ENCODE results near the gene CEP63.
"Not testable (repeated sequence)": the region's sequence is repeated elsewhere in the genome, so short reads cannot be mapped to it uniquely, and the experiment has no call there.

Gene CEP63

GRCh38 chr3:134503266-134503665 is 17.4 kb downstream of the CEP63 start:
- no peak for DNase-seq (ENCODE audit: low read depth, low spot score)
- no peak overlapping the region for H3K27ac ChIP-seq

DNA sequence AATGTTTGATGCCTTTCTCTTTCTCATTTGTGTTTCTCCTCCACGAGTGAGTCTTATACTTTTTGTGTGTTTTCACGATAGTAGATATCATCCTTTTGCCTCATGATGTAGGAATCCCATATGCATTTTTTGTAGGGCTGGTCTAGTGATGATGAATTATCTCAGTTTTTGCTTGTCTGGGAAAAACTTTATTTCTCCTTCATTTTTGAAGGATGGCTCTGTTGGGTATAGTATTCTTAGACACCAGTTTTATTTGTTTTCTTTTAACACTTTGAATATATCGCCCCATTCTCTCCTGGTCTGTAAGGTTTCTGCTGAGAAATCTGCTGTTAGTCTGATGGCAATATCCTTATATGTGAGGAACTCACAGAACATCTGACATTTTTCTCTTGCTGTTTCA is 18.3 kb downstream of the CEP63 start:
- H3K27ac ChIP-seq: no peak overlapping the region
- no peak for DNase-seq (ENCODE audit: low read depth, low spot score)

DNA sequence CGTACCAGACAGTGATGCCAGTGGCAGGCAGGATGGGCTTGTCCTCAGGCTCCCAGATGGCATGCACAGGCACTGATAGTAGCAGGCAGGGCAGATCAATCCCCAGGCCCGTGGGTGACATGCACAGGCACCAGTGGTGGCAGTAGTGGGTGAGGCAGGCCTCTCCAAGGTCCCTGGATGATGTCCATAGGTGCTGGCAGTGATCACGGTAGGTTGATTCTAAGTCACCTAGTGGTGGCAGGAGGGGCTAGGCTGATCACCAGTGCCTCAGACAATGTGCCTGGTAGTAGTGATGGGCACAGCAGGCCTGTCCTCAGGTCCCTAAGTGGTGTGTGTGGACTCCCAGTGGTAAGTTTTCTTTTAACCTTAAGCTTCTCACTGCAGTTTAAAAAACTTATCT is 19.6 kb downstream of the CEP63 start:
- no peak for DNase-seq (ENCODE audit: low read depth, low spot score)
- H3K27ac ChIP-seq: no peak overlapping the region

- no peak for DNase-seq (ENCODE audit: low read depth, low spot score)
- no peak overlapping the region for H3K27ac ChIP-seq
Measured at GRCh38 chr3:134511500-134511899, 25.6 kb downstream of the CEP63 start.

- H3K27ac ChIP-seq: no peak overlapping the region
- no peak for DNase-seq (ENCODE audit: low read depth, low spot score)
Measured at GRCh38 chr3:134516905-134517304, 31.0 kb downstream of the CEP63 start.

- DNase-seq (ENCODE audit: low read depth, low spot score): no peak
- H3K27ac ChIP-seq: no peak overlapping the region
Measured at GRCh38 chr3:134517791-134518190, 31.9 kb downstream of the CEP63 start.

GRCh38 chr3:134522541-134522940 is 36.7 kb downstream of the CEP63 start:
- no peak overlapping the region for H3K27ac ChIP-seq
- no peak for DNase-seq (ENCODE audit: low read depth, low spot score)

- DNase-seq (ENCODE audit: low read depth, low spot score): no peak
- H3K27ac ChIP-seq: no peak overlapping the region
Measured at GRCh38 chr3:134525293-134525692, 39.4 kb downstream of the CEP63 start.

DNA sequence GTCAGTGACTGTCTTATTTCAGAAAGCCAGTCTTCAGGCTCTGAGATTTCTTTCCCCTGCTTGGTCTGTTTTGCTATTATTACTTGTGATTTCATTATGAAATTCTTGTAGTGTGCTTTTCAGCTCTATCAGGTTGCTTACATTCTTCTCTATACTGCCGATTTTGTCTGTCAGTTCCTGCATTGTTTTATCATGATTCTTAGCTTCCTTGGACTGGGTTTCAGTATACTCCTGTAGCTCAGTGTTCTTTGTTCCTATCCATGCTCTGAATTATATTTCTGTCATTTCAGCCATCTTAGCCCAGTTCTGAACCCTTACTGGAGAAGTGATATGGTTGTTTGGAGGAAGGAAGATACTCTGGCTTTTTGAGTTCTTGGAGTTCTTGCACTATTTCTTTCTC is 40.5 kb downstream of the CEP63 start:
- H3K27ac ChIP-seq: no peak overlapping the region
- DNase-seq (ENCODE audit: low read depth, low spot score): no peak

GRCh38 chr3:134527037-134527436 is 41.2 kb downstream of the CEP63 start:
- no peak for DNase-seq (ENCODE audit: low read depth, low spot score)
- no peak overlapping the region for H3K27ac ChIP-seq

DNA sequence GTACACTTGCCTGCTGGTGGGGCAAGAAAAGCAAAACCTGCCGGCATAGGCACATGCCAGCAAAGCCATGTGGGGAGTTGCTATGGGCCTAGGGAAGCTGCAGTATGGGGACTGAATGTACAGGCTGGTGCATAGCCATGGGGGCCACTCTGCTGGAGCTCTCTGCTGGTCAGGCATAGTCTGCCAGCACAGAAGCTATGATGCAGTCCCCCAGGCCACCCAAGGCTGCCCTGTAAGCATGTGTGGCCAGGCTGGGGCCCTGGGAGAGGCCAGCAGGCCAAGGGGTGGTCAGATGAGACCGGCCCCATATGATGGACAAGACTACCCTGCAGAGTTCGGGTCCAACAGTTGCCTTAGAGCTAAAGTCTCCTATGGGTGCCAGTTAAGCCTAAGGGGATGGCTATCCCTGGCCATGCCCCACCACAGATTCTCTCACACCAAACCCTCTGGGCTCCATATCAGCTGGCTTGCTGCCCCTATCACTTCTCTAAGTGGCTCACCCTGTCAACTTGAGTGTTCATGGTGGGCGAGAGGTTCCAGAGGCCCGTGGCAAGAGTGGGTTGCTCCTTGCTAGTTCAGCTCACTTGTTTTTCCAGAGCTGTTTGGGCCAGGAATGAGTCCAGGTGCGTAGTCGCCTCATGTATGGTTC is 41.8 kb downstream of the CEP63 start:
- DNase-seq (ENCODE audit: low read depth, low spot score): no peak
- no peak overlapping the region for H3K27ac ChIP-seq

- DNase-seq (ENCODE audit: low read depth, low spot score): no peak
Measured at GRCh38 chr3:134533493-134533892, 47.6 kb downstream of the CEP63 start.

GRCh38 chr3:134535186-134535970 is 49.5 kb downstream of the CEP63 start:
- DNase-seq (ENCODE audit: low read depth, low spot score): no peak
- H3K27ac ChIP-seq: no peak overlapping the region

More at GRCh38 chr3:134533493-134533892, 47.6 kb downstream of the CEP63 start:
- H3K27ac ChIP-seq: no peak overlapping the region

DNA sequence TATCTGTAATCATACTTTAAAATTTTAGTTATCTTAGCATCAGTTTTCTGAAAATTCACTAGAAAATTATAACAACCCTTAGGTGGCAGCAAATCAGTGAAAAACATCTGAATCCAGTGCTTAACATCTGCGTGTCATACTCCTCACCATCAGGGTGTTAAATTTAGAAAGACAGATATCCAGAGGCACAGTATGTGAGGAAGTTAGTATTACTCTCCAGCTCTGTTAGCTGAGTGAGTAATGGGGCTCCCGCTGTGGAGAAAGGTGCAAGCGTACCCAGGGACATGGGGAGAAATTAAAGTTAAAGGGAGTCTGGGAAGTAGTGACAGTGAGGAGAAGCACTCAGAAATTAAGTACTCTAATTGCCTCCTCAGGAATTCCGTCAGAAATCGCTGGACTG is 50.9 kb downstream of the CEP63 start:
- no peak for DNase-seq (ENCODE audit: low read depth, low spot score)

DNA sequence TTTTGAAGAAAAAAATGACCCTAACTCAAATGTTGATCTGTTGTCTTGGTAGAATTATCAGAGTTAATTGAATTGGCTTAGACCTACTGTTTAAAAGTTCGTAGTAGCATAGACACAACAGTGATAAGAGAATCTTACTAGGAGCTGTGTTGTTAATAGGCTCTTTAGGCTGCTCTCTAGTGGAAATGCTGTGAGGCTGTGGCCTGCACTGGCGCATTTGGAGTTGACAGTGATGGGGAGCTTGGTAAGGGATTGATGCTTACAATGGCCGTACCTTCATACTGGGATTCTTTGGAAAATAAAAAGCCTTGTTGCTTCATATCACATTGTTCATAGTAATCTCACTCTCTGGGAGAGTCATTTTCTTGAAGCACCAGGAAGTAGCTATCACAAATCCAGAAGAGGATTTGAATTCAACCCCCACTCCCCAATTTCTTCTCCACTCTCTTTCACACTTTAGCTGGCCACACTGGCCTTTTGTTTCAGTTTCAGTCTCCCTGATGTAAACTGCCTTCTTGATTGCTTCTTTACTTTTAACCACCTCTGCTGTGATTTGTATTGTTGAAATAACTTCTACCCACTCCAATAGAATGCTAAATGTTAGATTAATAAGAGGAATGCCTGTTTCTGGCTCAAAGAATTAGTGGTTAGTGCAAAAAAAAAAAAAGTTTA is 56.6 kb downstream of the CEP63 start:
- DNase-seq (ENCODE audit: low read depth, low spot score): no peak
- H3K27ac ChIP-seq: no peak overlapping the region

More for the DNA sequence above, 50.9 kb downstream of the CEP63 start:
- no peak overlapping the region for H3K27ac ChIP-seq

GRCh38 chr3:134543113-134543512 is 57.3 kb downstream of the CEP63 start:
- DNase-seq (ENCODE audit: low read depth, low spot score): no peak
- H3K27ac ChIP-seq: no peak overlapping the region

DNA sequence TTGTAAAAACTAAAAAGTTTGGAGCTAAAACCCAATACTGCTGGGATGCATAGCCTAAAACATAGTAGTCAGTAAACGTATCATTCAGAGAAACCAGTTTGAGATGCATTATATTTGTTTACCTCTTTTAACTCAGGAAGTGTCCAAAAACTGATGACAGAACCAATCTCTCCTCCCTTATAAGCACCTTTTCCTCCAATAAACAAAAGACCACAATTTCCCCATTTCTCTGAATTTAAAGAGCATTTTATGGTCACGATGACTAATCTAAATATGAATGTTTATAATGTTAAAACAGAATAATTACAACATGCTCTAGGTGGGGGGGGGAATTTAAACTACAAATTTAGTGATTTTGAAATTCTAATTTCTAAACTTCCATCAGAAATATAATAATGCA is 58.5 kb downstream of the CEP63 start:
- H3K27ac ChIP-seq: no peak overlapping the region
- DNase-seq (ENCODE audit: low read depth, low spot score): no peak

GRCh38 chr3:134544783-134545182 is 58.9 kb downstream of the CEP63 start:
- not testable (repeated sequence) for H3K27ac ChIP-seq; DNase-seq (ENCODE audit: low read depth, low spot score)

DNA sequence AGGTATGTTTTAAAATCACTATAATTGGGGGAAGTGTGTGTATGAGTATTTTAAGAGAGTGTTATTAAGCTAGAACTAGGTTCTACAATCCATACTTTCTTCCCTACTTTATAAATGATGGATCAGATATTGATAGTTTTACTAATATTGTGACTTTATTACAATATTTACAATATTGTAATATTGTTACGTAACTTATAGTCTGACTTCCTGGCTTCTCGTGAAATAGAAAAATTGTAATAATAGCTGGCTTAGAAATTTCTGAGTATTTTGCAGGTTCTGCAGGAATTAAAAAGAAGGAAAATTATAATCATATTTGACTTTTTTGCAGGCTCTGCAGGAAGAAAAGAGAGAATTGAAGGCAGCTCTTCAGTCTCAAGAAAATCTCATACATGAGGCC is 60.0 kb downstream of the CEP63 start:
- no peak for DNase-seq (ENCODE audit: low read depth, low spot score)
- no peak overlapping the region for H3K27ac ChIP-seq

DNA sequence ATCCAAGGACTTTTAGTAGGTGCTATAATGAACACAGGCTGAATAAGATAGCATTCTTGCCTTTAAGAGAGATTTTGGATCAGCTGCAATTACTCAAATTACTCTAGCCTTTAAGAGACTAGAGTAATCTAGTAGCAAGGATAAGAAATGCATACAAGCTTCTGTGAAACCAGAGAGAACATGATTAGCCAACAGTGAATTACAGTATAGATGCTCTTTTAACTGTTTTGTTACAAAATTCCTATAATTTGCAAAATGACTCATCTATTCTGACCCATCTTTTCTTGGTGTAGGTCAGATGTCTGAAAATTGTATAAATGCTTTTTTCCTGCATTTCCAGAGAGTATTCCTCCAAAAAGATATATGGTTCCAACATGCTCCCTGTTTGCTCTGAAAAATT is 66.9 kb downstream of the CEP63 start:
- no peak overlapping the region for H3K27ac ChIP-seq
- DNase-seq (ENCODE audit: low read depth, low spot score): no peak

DNA sequence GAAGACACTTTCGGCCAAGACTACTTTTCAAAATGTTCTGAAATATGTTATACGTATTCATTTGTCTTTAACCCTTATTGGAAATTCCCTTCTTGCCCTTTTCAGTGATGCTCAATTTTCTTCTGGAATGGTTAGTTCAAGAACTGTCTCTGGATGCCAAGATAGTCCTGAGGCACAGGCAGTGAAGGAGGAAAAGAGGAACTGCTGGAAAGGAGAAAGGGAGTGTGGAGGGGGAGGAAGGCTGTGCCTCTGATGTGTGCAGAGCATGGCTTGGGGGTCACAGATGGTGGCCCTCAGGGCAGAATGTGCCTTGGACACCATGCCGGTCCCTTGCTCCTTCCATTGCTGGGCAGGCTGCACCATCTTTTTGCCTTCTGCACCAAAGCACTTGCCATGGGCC is 73.7 kb downstream of the CEP63 start:
- H3K27ac ChIP-seq: no peak overlapping the region
- DNase-seq (ENCODE audit: low read depth, low spot score): no peak

All from epithelial cell of prostate (primary cell).